Epithelial cell of esophagus (primary cell): ENCODE data around the gene SC5D.
A peak's percentile ranks its signal among the peaks of the same experiment; 100 is the strongest.

Experiments used
- DNase-seq: peaks from one replicate; pipeline ENCODE4 v3.0.0; 2010; ENCODE audit warnings: low read depth
- H3K4me3 ChIP-seq: 2 replicates; pipeline ENCODE4 v1.5.1; 2011; ENCODE audit warnings: mild to moderate bottlenecking, low read length, control low read depth
- TF ChIP-seq, protein P1 (sequence below): IDR thresholded peaks from 2 replicates; pipeline ENCODE4 v1.5.1; 2011; ENCODE audit warnings: low read depth, mild to moderate bottlenecking, low read length, control low read depth, inconsistent platforms; ENCODE audit not compliant: insufficient read depth; ENCODE audit errors: missing control alignments

The SC5D gene

DNA sequence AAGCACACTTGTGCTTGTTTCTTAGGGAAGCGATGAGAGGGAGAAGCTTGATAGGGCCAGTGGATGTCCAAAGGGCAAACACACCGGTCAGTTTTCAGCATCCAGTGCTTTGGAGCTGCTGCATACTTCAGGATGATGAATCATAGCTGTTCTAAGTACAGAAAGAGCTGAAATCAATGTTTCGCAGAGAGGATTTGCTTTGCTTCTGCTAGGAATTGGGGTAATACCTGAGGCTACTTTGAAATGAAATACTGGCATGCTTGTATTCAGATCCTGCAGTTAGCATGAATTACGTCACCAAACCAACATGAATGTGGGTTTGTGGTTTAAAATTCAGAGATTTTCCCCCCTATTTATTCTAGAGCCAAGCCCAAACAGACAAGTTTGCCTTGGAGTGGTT lies 41.7 kb upstream of the SC5D start:
- H3K4me3 ChIP-seq, result no peak overlapping the region
- DNase-seq, result peak; percentile 23
- TF ChIP-seq, protein P1, sequence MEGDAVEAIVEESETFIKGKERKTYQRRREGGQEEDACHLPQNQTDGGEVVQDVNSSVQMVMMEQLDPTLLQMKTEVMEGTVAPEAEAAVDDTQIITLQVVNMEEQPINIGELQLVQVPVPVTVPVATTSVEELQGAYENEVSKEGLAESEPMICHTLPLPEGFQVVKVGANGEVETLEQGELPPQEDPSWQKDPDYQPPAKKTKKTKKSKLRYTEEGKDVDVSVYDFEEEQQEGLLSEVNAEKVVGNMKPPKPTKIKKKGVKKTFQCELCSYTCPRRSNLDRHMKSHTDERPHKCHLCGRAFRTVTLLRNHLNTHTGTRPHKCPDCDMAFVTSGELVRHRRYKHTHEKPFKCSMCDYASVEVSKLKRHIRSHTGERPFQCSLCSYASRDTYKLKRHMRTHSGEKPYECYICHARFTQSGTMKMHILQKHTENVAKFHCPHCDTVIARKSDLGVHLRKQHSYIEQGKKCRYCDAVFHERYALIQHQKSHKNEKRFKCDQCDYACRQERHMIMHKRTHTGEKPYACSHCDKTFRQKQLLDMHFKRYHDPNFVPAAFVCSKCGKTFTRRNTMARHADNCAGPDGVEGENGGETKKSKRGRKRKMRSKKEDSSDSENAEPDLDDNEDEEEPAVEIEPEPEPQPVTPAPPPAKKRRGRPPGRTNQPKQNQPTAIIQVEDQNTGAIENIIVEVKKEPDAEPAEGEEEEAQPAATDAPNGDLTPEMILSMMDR, result no peak

- TF ChIP-seq, protein P1, result no peak
- peak; percentile 92 for DNase-seq
- H3K4me3 ChIP-seq, result no peak overlapping the region
Observed at GRCh38 chr11:121253951-121254350, 38.6 kb upstream of the SC5D start.

- no peak for DNase-seq
- TF ChIP-seq, protein P1, result no peak
Observed at GRCh38 chr11:121254756-121255155, 37.8 kb upstream of the SC5D start.

DNA sequence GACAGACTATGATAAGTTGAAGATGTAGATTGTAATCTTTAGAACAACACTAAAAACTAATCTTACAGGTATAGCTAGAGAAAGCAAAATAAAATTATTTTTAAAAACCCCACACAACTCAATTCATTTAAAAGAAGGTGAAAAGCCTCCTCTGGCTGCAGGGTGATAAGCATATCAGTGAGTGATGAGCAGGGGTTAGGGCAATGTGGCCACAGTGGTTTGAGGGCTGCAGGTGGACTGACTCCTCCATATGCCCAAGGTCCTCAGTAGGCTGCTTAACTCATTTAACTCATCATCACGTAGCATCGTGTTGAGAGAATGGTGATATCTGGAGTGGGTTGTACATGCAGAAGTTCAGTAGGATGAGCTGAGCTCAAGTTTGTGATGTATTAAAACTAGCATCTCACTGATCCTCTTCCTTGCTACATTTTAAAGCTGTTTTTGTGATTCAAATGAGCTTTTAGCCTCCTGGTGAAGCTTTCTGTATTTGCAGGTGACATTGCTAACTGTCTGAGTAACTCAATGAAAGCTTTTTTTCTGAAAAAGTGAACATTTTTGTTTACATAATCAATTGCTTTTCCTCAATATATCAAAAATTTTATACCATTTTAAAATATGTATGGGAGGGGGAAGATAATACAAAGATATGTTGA lies 37.0 kb upstream of the SC5D start:
- TF ChIP-seq, protein P1, result no peak
- H3K4me3 ChIP-seq, result no peak overlapping the region
- no peak for DNase-seq

More at GRCh38 chr11:121254756-121255155, 37.8 kb upstream of the SC5D start:
- no peak overlapping the region for H3K4me3 ChIP-seq

DNA sequence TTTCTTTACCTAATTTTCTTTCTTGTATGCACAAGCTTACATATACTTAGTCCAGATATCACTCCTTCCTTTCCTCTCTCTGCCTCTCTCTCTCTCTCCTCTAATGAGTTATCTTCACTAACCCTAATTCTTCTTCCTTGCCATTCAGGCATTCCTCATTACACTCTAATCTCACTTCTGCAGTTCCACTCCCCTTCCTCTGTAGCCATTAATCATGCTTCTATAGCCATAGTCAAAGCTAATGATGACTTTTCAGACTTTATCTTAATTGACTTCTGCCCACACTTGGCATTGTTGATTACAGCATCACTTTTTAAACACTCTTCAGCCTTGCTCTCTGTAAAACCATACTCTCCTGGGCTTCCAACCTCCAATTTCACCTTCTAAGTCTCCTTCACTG lies 35.3 kb upstream of the SC5D start:
- no peak overlapping the region for H3K4me3 ChIP-seq
- DNase-seq, result no peak
- TF ChIP-seq, protein P1, result no peak

- DNase-seq, result peak; percentile 90
- TF ChIP-seq, protein P1, result no peak
- H3K4me3 ChIP-seq, result no peak overlapping the region
Observed at GRCh38 chr11:121257976-121258375, 34.6 kb upstream of the SC5D start.

GRCh38 chr11:121265586-121265985 lies 27.0 kb upstream of the SC5D start:
- DNase-seq, result no peak
- TF ChIP-seq, protein P1, result no peak
- no peak overlapping the region for H3K4me3 ChIP-seq
